Measurements from ENCODE around the gene GABBR1.
A peak's percentile ranks its signal among the peaks of the same experiment; 100 is the strongest.

Gene GABBR1

DNA sequence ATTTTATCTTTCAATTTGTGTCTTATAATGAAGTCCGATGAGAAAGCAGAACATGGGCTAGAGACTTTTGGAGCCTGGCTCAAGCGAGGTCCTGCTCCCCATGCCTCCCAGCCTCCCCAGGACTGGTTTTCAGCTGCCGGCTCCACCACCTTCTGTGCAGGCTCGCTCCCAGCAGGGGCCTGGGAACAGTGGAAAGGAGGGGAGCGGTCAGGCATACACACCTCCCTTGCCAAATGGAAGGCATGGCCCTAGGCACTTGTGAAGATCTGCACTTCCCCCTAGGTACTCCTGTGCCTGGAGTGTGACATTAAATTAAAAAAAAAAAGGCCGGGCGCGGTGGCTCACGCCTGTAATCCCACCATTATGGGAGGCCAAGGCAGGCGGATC lies 19.2 kb upstream of the GABBR1 start:
- no peak for DNase-seq

- no peak for DNase-seq
Observed at GRCh38 chr6:29651413-29652197, 18.6 kb upstream of the GABBR1 start.

GRCh38 chr6:29649701-29650673 lies 17.0 kb upstream of the GABBR1 start:
- peak; percentile 96 for DNase-seq

GRCh38 chr6:29647927-29648642 lies 15.1 kb upstream of the GABBR1 start:
- no peak for DNase-seq

- DNase-seq, result no peak
Observed at GRCh38 chr6:29641430-29642148, 8.6 kb upstream of the GABBR1 start.

DNA sequence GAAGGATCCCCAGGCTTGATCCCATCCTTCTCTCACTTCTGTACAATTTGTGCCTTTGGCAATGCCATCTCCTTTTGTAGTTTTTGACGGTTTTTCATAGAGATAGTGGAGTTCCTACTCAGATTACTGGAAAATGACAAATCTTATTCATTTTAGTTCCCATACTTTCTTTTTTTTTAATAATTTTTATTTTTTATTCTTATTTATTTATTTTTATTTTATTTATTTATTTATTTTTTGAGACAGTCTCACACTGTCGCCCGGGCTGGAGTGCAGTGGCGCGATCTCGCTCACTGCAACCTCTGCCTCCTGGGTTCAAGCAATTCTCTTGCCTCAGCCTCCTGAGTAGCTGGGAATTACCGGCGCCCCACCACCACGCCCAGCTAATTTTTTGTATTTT lies 4.3 kb upstream of the GABBR1 start:
- no peak for DNase-seq

GRCh38 chr6:29633534-29633905 lies 537 bp upstream of the GABBR1 start:
- DNase-seq, result no peak

GRCh38 chr6:29631860-29632731 lies 887 bp downstream of the GABBR1 start:
- DNase-seq, result peak; percentile 50

- no peak for DNase-seq
Observed at GRCh38 chr6:29631209-29631810, 1.7 kb downstream of the GABBR1 start.

DNA sequence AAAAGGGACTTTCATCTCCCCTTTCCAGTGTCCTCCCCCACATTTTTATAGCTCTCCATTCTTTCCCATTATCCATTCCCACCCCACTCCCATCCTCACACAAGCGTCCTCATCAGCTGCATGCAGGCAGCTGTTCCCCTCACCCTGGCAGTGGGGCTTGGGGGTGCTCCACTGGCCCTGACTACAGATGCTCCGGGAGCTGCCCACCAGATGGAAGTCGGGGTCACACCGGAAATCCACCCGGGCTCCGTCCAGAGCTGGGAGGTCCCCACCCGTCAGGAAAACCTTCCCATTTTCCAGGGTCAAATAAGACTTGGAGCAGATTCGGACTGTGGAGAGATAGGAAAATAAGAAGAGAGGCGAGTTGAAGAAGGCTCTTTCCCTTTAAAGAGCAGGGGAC lies 2.7 kb downstream of the GABBR1 start:
- no peak for DNase-seq

- DNase-seq, result no peak
Observed at GRCh38 chr6:29629571-29629970, 3.4 kb downstream of the GABBR1 start.

- DNase-seq, result peak; percentile 40
Observed at GRCh38 chr6:29628419-29629281, 4.3 kb downstream of the GABBR1 start.

DNA sequence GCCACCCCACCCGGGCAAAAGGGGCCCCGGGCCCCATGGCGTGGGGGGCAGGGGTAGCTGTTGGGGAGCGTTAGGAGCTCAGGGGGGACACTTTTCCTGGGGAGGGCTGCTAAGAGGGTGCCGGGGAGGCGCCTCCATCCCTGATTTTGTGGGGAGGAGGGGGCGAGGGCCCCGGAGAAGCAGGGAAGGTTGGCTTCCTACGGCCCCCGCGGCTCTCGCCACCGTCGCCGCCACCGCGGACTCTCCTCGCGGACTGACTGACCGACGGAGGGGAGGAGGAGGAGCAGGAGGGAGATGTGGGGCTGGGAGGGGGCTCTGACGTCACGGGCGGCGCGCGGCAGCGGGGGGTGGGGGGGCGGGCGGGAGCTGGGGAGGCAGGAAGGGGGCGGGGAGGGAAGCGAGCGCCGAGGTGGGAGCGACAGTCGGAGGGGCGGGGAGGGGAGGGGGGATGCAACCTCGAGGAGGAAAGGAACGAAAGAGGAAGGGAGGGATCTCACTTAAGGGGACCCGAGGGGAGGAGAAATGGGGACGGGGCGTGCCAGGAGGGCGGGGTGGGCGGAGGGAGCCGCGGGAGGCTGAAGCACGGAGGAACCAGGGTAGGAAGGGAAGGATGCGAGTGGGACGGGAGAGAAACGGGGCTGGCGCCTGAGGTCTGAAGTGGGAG lies 5.1 kb downstream of the GABBR1 start:
- peak; percentile 58 for DNase-seq

DNA sequence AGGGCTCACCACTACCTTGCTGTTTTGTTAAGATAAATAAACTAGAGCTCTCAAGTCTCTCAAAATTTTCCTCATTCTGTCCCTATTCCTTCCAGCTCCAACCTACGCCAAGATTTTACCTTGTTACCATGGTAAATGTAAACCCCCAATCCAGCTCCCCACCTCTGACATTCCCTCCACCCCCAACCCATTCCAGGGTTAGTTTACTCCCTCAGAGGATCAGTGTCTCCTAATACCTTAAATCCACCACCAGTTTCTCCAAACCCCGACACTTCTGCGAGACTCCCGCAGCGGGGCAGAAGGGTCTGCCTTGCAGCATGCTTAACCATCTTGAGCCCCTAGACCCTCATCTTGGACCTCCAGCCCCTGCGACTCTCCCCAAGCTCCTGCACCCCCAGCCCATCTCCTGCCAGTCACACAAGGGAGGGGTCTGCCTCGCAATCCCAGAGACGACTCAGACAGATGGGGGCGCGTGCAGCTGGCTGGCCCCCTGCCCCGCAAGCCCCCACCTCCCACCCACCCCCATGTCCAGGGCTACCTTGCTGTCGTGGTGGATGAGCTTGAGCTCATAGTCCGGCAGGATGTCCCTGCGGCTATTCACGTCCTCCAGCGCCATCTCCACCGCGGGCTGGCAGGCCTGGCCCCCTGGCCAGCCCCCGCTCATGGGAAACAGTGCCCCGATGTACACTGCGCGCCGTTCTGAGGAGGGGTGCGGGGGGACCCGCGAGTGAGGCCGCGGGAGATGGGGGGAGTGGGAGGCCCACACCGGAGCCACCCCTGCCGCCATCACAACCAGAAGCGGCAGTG lies 5.8 kb downstream of the GABBR1 start:
- no peak for DNase-seq

DNA sequence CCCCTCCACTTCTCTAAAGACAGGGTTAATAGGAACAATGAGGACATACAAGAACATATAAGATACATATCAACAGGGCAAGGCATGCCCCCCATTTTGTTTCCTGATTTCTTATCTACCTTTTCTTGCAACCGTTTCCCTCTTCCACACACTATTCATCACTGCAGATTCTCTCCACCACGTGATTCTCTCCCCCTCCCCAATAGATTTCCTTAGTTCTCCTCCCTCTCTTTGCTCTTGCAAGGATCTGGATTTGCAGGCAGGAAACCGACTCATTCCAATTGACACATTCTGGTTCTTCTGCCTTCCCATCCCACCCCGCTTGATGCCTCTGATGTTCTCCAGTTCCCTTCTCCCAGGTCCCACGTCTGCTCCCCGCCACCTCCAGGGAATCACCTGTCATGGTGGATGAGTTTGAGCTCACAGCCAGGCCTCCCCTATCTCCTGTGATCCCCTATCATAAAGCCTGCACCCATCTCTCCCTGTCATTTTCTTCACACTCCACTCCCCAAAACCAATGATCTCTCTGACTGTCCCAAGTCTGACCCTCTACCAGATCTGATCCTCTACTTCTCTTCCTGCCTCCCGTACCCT lies 7.5 kb downstream of the GABBR1 start:
- no peak for DNase-seq

GRCh38 chr6:29624520-29624961 lies 8.4 kb downstream of the GABBR1 start:
- no peak for DNase-seq

- no peak for DNase-seq
Observed at GRCh38 chr6:29620630-29621029, 12.4 kb downstream of the GABBR1 start.

DNA sequence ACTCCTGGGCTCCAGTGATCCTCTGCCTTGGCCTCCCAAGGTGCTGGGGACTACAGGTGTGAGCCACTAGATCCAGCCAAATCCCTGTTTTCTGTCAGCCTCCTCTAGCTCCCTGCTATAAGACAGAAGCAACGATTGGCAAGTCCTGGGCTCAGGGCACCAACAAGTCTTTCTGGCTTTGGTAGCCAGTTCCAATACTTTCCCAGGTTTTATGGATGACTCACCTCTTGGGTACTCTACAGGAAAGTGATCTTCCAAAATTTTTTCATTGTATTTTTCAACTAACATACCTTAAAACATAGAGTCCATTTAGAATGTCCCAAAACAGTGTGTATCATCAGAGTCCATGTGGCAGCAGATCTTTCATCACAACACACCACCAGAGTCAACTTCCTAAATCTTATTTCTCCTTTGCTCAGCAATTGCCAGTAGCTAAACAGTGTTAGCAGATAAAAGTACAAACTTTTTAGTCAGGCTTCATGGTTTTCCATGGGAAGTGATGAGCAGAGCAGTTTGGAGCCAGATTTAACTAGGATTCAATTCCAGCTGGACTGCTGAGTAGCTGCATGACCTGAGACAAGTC lies 13.3 kb downstream of the GABBR1 start:
- no peak for DNase-seq
